Coronary artery (tissue), 2 donors: ENCODE measurements around the gene KISS1.
A peak's percentile ranks its signal among the peaks of the same experiment; 100 is the strongest.

Source experiments
- DNase-seq: peaks from one replicate; pipeline ENCODE4 v3.0.0-alpha.2; 2017; ENCODE audit warnings: low spot score
- H3K27ac ChIP-seq, 2 donors: fragments of 200-600 bp; sonication (generic); one replicate each; pipeline ENCODE4 v1.5.1; 2016 to 2019
- H3K4me3 ChIP-seq: fragments of 200-600 bp; sonication (generic); 2 replicates; pipeline ENCODE4 v1.5.1; 2016; ENCODE audit warnings: mild to moderate bottlenecking, moderate library complexity
- CTCF ChIP-seq: fragments of 200-600 bp; sonication (generic); IDR thresholded peaks from one replicate; pipeline ENCODE4 v1.5.1; 2019; ENCODE audit warnings: antibody characterized with exemption

Gene KISS1

DNA sequence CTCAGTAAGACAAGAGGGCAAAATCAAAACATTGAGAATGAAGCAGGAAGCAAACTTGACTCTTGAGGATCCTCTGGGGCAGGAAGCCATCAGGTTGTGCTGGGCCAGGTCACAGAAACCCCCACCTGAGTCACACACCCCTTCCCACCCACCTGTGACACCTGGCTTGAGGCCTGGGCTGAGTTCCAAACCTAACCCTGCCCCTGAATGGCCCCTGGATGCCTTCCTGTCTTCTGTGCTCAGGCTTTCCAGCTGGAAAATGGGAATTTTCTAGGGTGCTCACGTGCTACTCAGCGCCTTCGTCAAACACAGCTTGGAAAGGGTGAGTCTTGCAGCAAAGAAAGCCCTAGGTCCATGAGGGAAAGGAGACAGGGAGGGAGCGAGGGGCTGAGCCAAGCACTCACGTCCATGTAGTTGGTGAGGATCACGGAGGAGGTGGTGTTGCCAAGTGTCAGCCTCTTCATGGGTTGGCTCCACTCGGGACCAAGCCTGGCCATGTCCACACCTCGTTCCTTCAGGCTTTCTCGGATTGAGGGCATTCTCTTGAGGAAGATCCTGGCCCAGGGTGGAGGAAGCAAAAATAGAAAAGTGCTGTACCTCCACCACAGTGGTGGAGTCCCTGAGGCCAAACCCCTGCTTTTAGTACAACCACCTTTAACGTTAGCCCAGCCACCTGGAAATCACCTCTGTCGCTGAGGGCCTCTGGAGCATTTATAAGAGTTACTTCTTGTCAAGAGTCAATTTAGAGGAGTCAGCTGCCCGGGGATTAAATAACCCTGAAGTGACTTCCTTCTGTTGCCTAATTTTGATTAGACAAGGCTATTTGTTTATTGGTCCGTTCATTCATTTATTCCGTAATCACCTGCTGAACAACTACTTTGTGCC is 34.4 kb downstream of the KISS1 start:
- H3K27ac ChIP-seq = no peak overlapping the region

DNA sequence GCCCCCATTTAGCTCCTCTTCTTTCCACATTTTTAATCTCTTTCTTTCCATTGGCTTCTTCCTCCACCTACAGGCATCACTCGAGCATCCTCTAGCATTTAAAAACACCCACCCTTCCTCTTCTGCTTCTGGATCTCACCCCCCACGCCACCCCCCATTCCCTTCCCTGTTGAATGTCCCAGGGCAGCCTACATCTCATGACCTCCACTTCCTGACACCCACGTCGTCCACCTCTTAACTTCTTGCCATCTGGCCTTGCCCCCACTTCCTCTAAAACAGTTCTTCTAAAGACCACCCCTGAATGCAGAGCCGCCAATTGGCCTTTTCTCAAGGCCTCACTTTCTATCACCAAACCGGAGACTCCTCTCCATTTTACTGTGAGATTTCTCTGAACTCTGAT is 38.3 kb downstream of the KISS1 start:
- Histone ChIP-seq H3K27ac (no peak overlapping the region), H3K4me3 (no peak overlapping the region)
- DNase-seq = no peak
- TF ChIP-seq CTCF = no peak

More for the DNA sequence above, 34.4 kb downstream of the KISS1 start:
- no peak for TF ChIP-seq CTCF
- DNase-seq = no peak
- no peak overlapping the region for H3K4me3 ChIP-seq

DNA sequence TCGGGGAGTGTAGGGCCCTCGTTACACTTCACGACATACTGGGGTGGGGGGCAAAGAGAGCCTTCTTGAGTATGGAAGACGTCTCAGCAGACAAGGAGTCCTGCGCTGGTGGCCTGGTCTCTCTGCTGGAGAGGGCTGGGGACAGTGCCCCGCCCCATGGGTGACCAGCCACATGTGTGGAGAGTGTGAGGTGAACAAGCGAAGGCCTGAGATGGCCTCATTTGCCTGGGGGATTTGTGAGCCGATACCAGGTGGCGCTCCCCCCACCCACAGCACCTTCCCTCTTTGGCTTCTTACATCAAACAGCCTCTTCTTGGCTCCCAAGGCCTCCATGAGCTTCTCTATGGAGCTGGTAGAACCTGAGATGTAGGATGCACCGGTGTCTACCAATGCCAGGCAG is 40.4 kb downstream of the KISS1 start:
- Histone ChIP-seq H3K4me3 (no peak overlapping the region), H3K27ac (no peak overlapping the region)
- no peak for DNase-seq
- TF ChIP-seq CTCF = no peak

DNA sequence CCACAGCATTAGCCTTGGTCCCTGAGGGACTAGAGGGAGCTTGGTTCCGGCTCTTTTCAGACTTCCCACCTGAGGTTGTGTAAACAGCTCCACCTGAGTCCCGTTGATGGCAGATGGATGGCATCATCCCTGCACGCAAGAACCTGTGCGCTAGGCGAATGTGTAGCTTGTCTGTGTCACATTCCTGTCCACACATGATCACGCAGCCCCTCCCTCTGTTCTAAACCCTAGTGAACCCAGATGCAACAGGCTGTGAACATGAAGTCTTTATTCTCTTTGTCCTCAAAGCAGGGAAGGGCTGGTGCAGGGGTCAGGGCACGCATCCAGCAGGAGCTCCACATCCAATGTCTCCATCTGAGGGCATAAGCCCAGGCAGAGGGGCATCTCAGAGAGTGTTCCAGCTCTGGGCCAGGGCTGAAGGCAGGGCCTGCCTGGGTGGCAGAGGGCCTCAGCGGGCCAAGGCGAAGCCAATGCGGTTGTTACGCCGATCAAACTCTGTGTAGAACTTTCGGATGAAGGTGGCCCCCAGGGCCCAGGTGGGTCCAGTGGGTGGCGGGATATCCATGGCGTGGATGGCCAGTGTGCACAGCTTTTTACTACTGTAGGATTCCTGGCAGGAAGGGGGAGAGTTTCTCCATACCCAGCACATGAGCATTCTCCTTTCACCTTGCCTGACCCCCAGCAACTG is 41.6 kb downstream of the KISS1 start:
- Histone ChIP-seq H3K4me3 (no peak overlapping the region), H3K27ac (no peak overlapping the region)
- no peak for DNase-seq
- TF ChIP-seq CTCF = no peak

DNA sequence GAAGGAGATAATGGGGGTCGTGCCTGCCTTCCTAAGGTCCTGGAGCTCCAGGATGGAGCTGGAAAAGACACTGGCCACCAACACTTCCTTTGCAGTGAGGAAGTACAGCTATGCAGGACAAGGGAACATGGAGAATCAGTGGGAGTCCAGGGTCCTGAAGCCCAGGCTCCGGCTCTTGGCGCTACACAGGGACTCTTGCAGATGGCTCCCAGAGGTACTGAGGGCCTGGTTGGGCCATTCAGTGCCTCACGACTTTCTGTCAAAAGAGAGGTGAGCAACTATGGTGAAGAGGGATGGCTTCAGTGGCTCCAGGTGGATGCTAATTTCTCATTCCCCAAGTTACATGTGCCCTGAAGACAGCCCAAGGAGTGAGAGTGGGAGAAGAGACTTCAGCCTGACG is 42.6 kb downstream of the KISS1 start:
- Histone ChIP-seq H3K4me3 (no peak overlapping the region), H3K27ac (no peak overlapping the region)
- no peak for TF ChIP-seq CTCF
- DNase-seq = no peak

GRCh38 chr1:204152310-204153044 is 43.8 kb downstream of the KISS1 start:
- DNase-seq = peak; percentile 79
- Histone ChIP-seq H3K27ac (peak overlapping the region; percentile 84 to 87), H3K4me3 (peak overlapping the region; percentile 85)
- no peak for TF ChIP-seq CTCF
